Measurements from ENCODE around the gene ZNF224. TPM values are rescaled to one million over a fixed set of nuclear protein-coding genes. Genes with fewer than 3 reads are reported as not detected.

The ZNF224 gene
- total RNA-seq, 2 donors from 2014 or later = 15.7 to 27.4 TPM

- TF ChIP-seq, protein P1, sequence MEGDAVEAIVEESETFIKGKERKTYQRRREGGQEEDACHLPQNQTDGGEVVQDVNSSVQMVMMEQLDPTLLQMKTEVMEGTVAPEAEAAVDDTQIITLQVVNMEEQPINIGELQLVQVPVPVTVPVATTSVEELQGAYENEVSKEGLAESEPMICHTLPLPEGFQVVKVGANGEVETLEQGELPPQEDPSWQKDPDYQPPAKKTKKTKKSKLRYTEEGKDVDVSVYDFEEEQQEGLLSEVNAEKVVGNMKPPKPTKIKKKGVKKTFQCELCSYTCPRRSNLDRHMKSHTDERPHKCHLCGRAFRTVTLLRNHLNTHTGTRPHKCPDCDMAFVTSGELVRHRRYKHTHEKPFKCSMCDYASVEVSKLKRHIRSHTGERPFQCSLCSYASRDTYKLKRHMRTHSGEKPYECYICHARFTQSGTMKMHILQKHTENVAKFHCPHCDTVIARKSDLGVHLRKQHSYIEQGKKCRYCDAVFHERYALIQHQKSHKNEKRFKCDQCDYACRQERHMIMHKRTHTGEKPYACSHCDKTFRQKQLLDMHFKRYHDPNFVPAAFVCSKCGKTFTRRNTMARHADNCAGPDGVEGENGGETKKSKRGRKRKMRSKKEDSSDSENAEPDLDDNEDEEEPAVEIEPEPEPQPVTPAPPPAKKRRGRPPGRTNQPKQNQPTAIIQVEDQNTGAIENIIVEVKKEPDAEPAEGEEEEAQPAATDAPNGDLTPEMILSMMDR (IDR thresholded peaks at IDR 0.05) = no peak
- TF ChIP-seq POLR2AphosphoS5 (IDR thresholded peaks at IDR 0.05) = no peak
- TF ChIP-seq POLR2A (IDR thresholded peaks at IDR 0.05) = no peak
- Histone ChIP-seq H3K4me1 (replicated peaks) (peaks cover 4% of the 10 kb centered on the region), H3K36me3 (no peaks in the 10 kb centered on the region), H3K27ac (peak overlapping the region; percentile 37 to 55), H3K27me3 (replicated peaks; ENCODE audit: insufficient read depth) (no peaks in the 10 kb centered on the region), H3K9me3 (no peaks in the 10 kb centered on the region), H3K4me3 (peak overlapping the region; percentile 49 to 64)
- no peak for DNase-seq (ENCODE audit: low spot score)
- intact Hi-C loops (cut with DNase I) = no loop called here
- WGBS = 16% methylated on average over 18 of the region's 18 CpGs
Measured at GRCh38 chr19:44072543-44073401, 21.4 kb upstream of the ZNF224 start.

GRCh38 chr19:44076325-44076724 lies 17.8 kb upstream of the ZNF224 start:
- no peak overlapping the region for H3K27ac ChIP-seq
- H3K36me3 ChIP-seq = no peaks in the 10 kb centered on the region
- no peak for DNase-seq (ENCODE audit: low spot score)
- 87% methylated on average over 2 of the region's 2 CpGs for WGBS
- no peaks in the 10 kb centered on the region for H3K27me3 ChIP-seq (replicated peaks; ENCODE audit: insufficient read depth)
- no peaks in the 10 kb centered on the region for H3K9me3 ChIP-seq
- intact Hi-C loops (cut with DNase I) = no loop called here
- TF ChIP-seq, protein P1 (IDR thresholded peaks at IDR 0.05) = no peak
- TF ChIP-seq POLR2AphosphoS5 (IDR thresholded peaks at IDR 0.05) (no peak), POLR2A (IDR thresholded peaks at IDR 0.05) (no peak)
- peaks cover 4% of the 10 kb centered on the region for H3K4me1 ChIP-seq (replicated peaks)
- H3K4me3 ChIP-seq = no peak overlapping the region

DNA sequence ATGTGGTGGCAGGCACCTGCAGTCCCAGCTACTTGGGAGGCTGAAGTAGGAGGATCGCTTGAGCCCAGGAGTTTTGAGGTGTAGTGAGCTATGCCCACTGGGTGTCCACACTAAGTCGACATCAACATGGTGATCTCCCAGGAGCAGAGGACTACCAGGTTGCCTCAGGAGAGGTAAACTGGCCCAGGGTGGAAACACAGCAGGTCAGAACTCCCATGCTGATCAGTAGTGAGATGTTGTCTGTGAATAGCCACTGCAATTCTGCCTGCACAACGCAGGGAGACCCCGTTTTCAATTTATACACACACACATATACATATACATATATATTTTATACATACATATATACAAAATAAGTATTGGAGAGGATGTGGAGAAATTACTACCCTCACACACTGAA lies 2.1 kb upstream of the ZNF224 start:
- Histone ChIP-seq H3K36me3 (no peaks in the 10 kb centered on the region), H3K4me3 (no peak overlapping the region), H3K27me3 (replicated peaks; ENCODE audit: insufficient read depth) (no peaks in the 10 kb centered on the region), H3K9me3 (no peaks in the 10 kb centered on the region), H3K27ac (no peak overlapping the region), H3K4me1 (replicated peaks) (no peaks in the 10 kb centered on the region)
- intact Hi-C loops (cut with DNase I) = loop anchor here (10.0 kb wide), 1 partner anchor 87 kb away; the partner anchor contains the start of gene ZNF230
- TF ChIP-seq, protein P1 (IDR thresholded peaks at IDR 0.05) = no peak
- TF ChIP-seq POLR2AphosphoS5 (IDR thresholded peaks at IDR 0.05) = no peak
- TF ChIP-seq POLR2A (IDR thresholded peaks at IDR 0.05) = no peak
- 52% methylated on average over 4 of the region's 4 CpGs for WGBS
- DNase-seq (ENCODE audit: low spot score) = no peak

GRCh38 chr19:44107751-44108150 lies 13.6 kb downstream of the ZNF224 start:
- no peak for DNase-seq (ENCODE audit: low spot score)
- Histone ChIP-seq H3K9me3 (no peaks in the 10 kb centered on the region), H3K36me3 (peaks cover 4 to 26% of the 10 kb centered on the region in 2 donors), H3K4me3 (no peak overlapping the region), H3K27ac (no peak overlapping the region), H3K27me3 (replicated peaks; ENCODE audit: insufficient read depth) (no peaks in the 10 kb centered on the region), H3K4me1 (replicated peaks) (no peaks in the 10 kb centered on the region)
- intact Hi-C loops (cut with DNase I) = no loop called here
- TF ChIP-seq POLR2AphosphoS5 (IDR thresholded peaks at IDR 0.05) (no peak), POLR2A (IDR thresholded peaks at IDR 0.05) (no peak)
- TF ChIP-seq, protein P1 (IDR thresholded peaks at IDR 0.05) = no peak
- WGBS = 96% methylated on average over 3 of the region's 3 CpGs

DNA sequence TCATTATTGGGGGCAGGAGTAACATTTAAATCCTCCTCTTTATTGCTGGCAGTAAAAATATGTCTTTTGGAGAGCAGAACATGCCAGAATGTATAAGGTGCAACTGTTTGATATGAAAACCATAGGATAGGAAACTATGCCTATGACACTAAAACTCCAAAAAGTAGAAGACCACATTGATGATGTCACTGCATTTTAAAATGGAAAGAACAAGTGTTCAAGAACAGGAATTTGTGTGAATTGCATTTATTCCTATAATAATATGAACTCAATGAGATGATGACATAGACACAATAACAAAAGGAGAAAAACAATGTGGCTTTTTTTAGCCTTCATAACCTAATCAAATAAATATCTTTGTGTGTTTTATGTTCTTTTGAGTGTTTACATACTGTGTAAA lies 15.3 kb downstream of the ZNF224 start:
- intact Hi-C loops (cut with DNase I) = no loop called here
- Histone ChIP-seq H3K27ac (no peak overlapping the region), H3K27me3 (replicated peaks; ENCODE audit: insufficient read depth) (no peaks in the 10 kb centered on the region), H3K9me3 (no peaks in the 10 kb centered on the region), H3K4me1 (replicated peaks) (no peaks in the 10 kb centered on the region), H3K4me3 (no peak overlapping the region), H3K36me3 (peaks cover 4 to 12% of the 10 kb centered on the region in 2 donors)
- DNase-seq (ENCODE audit: low spot score) = no peak
- TF ChIP-seq POLR2AphosphoS5 (IDR thresholded peaks at IDR 0.05) (no peak), POLR2A (IDR thresholded peaks at IDR 0.05) (no peak)
- TF ChIP-seq, protein P1 (IDR thresholded peaks at IDR 0.05) = no peak
